GM21367 (cell line): ENCODE measurements around the gene PTRH1.
"Not testable (repeated sequence)": the region's sequence is repeated elsewhere in the genome, so short reads cannot be mapped to it uniquely, and the experiment has no call there.

Experiments used
- ATAC-seq: cut with Tn5 transposase; IDR thresholded peaks from one replicate; pipeline ENCODE4 v1.9.1; 2021; ENCODE audit not compliant: unreplicated experiment

PTRH1 gene

DNA sequence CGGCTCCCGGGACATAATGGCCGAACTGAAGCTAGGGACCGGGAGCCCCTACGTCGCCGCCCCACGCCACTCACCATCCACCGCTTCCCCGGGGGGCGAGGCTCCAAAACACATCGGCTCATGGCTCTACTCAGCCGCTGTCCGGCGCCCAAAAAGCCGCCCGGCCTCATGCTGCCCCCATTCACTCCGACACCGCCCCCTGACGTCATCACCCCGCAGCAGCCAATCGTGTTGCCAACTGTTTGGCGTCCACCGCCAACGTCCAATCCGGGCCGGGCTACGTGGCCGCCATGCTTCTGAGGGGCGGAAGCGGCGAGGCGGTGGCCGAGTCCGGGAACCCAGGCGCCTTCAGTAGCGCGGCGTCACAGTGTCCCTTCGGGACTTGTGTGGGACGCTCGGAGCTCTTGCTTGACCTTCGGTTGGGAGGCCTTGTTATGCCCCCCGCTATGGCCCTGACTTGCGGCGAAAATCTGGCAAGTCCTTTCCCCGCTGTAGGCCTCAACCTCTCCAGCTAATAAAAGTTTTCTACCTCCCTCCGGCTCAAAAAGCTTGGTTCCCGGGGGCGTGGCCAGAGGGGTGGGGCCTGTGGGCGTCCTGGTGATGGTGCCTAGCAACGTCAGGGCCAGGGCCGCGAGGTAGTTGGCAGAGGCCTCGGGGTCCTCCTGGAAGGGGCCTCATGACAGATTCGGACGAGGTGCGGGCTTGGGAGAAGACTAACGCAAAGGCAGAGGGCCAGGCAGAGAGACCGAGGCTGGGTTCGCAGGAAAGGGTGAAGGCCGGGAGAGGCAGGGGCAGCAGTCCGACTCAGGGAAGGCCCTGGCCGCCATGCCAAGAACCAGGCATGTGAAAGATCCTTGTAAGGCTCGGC is at the start of gene PTRH1, which contains the start of gene TTC16:
Gene PTRH1 (minus strand): TSS at position 194 of the 868 bp plus-strand sequence. CDS start 24 bp downstream, at position 170.
Gene TTC16 (plus strand): TSS at position 610 of the 868 bp plus-strand sequence. CDS start 67 bp downstream, at position 677.
- peak; percentile 86 for ATAC-seq

GRCh38 chr9:127763918-127764384 is 48.5 kb upstream of the PTRH1 start:
- ATAC-seq: no peak

DNA sequence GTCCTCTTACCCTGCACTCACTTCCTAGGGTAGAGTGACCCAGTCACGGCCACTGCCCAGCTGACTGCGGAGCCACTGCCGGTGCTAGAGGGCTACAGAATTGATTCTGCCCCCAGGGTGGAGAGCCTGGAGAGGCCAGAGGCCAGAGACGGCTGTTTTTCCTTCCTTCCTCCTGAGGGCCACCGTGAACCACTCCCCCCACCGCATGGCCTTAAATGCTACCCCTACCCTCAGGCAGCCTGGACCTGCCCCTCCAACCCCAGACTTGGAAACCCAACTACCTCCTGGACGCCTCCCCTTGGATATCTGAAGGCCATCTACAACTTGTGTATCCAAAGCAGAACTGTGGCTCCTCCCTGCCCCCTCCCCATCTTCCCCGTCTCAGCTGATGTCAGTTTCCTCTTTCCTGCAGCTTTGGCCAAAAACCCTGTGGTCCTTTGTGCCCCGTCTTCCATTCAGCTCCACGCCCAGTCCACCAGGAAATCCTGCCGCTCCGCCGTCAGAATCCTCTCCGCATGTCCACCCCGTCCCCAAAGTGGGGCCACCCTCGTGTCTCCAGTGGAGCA is 46.7 kb upstream of the PTRH1 start:
- no peak for ATAC-seq

GRCh38 chr9:127761491-127761956 is 46.1 kb upstream of the PTRH1 start:
- ATAC-seq: no peak

GRCh38 chr9:127761061-127761460 is 45.6 kb upstream of the PTRH1 start:
- ATAC-seq: no peak

DNA sequence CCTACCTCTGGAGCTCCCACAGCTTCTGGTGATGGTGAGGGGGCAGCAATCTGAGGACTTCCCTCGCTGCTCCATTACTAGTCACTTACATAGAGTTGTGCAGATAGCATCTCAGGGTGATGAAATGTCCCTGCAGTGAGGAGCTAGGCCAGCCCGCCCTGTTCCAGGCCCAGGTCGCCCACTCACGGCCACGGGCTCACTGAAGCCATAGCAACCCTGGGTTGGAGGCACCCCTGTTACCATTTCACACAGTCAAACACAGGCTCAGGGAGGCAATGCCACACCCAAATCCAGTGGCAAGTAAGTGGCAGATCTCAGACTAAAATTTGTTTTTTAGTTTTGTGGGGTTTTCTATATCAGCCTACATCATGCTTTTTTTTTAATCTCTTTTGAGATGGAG is 43.4 kb upstream of the PTRH1 start:
- ATAC-seq: no peak

DNA sequence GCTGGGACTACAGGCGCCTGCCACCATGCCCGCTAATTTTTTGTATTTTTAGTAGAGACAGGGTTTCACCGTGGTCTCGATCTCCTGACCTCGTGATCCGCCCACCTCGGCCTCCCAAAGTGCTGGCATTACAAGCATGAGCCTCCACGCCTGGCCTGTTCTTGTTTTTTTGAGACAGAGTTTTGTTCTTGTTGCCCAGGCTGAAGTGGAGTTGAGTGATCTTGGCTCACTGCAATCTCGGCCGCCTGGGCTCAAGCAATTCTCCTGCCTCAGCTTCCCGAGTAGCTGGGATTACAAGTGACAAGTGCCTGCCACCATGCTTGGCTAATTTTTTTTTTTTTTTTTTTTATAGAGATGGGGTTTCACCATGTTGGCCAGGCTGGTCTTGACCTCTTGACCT is 41.3 kb upstream of the PTRH1 start:
- ATAC-seq: not testable (repeated sequence)

GRCh38 chr9:127756233-127756632 is 40.8 kb upstream of the PTRH1 start:
- ATAC-seq: no peak

DNA sequence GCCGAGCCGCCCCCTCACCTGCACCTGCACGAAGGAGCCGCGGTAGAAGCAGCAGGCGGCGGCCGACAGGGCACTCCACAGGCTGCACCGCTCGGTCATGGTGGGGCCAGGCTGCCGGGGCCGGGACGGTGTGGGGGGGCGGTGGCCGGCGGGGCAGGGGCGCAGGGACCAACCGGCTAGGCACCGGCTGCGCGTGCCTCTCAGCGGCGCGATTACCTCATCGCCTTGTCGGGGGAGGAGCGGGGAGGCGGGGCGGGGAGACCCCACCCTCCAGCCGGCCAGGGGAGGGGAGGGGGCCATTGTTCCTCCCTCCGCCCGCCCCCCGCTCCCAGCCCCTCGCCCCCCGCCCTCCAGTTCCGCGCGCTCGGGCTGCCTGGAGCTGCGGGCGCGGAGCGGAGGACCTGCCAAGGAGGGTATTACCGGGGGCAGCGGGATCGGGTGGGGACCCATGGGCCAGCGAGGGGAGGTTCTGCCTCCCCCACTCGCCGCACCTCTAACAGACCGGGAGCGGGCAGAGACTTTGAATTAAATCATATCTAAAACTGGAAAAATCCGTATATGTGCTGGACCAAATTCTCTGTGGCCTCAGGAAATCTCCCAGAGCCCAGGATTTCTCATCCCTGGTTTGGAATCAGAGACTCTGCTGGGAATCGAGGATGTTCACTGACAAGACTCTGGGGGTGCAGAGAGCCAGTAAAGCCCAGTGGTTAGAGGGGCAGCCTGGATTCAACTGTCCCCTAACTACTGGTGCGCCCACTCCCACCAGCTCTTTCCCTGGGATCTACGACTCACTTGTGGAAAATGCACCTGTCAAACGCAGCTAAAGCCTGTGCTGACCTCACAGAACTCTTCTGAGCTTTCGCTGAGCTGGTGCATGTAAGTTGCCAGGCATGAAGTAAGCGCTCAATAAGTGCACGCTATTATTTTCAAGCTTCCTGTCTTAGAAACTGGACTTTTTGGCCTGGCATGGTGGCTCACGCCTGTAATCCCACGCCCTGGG is 39.9 kb upstream of the PTRH1 start:
- ATAC-seq: no peak

DNA sequence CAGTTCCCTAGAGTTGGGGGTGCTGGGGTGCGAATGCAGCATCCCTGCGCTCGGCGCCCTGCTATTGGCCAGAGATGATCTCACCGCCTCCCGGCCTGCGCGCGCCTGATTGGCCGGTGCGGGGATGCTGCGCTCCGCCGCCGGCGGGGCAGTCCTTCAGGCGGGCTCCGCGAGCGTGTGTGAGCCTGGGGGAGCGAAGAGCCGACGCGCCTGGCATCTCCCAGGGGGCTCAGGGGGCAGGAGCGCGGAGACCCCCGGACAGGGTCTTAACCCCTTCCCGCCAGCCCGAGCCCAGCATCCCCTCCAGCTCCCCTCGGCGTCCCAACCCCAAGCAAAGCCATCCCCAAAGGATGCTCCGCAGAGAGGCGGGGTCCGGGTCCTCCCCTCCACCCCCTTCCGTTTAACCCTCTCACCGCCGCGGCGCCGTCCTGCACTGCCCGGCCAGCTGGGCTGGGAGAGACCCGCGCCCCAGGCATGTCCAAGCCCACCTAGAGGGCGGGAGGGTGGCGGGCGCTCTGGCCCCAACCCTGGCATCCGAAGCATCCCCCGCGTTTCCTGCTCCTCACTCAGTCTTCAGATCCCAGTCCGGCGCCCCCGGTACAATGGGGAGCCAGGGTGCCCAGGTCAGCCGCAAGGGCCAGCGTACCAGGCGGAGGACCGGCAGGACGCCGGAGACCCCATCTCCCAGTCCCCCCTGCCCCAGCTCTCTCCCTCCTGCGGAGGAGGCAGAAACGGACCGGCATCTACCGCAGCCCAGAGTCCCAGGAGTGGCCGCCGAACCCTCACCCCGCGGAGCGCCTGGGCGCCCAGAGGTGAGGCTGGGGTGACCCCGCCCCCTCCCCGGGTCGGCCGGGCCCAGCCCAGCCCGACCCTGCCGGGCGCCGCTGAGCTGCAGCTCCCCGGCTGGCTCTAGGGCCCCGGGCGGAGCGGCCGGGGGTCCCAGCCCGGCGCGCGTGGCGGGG is 38.9 kb upstream of the PTRH1 start:
- ATAC-seq: no peak

DNA sequence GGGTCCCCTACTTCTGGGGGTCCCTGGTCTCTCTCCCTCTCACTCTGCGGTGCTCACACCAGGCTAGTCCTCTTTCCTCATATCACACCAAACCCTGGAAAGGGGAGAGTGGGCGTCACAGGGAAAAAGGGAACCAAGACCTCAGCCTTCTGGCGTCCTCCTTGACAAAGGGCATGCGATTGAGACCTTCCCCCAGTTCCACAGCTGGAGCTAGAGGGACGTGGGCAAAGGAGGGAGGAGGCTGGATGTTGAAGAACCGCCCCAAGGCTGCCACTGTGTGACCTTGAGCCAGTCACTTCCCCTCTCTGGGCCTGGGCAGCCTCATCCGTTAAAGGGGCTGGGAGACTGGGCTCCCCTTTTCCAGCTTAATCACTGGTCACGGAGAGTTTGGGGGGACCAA is 38.2 kb upstream of the PTRH1 start:
- ATAC-seq: no peak

DNA sequence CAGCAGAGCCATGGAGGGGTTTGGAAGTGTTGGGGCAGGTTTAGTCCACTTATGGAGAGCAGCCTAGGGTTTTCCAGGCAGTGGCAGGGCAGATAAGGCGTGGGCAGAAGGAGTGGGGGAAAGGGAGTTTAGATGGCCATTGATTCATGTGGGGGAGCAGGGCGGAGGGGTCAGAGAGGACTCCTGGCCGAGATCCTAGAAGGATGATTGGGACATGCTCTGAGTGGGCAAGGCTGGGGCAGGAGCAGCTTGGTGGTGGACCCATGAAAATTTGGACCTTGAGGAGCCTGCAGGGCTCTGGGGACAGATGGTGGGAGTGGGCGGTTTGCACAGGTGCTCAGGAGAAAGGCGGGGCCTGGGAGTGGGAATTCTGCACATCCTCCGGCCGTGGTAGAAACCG is 37.7 kb upstream of the PTRH1 start:
- ATAC-seq: no peak

DNA sequence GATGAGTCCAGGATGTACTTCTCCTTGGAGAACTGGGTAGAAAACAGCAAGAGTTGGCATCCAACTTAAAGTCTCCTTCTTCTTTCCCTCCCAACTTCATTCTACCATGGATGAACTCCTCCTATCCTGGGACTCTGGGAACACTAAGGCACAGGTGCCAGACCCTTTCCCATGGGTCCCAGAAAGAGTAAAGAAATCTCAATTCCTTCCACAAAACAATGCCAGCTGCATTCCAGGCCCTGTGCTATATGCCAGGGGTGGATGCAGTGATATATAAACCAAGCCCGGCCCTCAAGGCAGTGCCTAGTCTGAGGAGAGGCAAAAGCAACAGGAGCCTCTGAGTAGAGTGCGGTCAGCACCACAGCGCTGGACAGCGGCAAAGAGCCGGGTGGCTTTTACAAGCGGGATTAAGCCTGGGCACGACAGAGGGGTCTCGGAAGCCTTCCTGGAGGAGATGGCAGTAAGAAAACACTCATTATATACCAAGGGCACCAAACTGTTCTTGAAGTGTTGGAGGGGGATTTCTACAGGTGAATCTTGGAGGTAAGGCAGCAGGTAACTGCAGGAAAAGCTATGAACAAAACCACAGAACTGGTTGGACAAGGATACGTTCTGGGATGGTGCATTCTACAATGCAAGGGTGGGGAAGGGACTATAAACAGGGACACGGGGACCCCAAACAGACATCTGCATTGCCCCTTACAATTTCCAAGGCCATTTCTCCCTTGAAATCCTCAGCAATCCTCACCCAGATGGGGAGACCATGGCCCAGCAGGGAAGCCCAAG is 36.0 kb upstream of the PTRH1 start:
- no peak for ATAC-seq

- ATAC-seq: no peak
Measured at GRCh38 chr9:127749090-127749787, 33.8 kb upstream of the PTRH1 start.

- ATAC-seq: no peak
Measured at GRCh38 chr9:127746959-127747569, 31.6 kb upstream of the PTRH1 start.

DNA sequence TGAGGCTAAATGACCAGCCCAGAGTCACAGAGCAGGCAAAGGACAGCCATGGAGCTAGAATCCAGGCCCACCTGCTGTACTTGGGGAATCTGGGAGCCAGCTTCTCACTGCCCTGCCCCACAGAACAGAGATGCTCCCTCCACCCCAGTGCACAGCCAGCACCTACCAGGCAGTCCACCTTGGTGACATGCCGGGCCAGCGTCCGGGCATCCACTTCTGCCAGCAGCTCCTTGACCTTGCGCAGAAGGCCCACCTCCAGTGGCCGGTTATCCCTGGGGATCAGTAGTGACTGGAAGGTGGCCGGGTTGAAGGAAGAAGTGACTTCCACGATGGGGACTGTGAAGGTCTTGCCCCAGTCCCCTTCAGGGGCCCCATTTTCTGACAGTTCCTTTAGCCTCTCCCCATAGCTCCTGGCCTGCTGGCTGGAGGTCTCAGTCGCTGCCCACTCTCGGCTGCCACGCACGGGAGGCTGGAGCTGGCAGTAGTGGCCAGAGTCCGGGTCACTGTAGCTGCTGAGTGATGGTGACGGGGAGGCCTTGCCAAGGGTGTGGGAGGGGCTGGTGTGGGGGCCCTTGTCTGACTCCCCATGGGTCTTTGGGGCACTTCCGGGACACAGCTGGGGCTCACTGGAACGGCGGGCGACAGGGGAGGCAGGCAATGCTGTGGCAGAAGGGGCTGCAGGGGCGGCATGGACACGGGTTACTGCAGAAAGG is 29.1 kb upstream of the PTRH1 start:
- no peak for ATAC-seq

DNA sequence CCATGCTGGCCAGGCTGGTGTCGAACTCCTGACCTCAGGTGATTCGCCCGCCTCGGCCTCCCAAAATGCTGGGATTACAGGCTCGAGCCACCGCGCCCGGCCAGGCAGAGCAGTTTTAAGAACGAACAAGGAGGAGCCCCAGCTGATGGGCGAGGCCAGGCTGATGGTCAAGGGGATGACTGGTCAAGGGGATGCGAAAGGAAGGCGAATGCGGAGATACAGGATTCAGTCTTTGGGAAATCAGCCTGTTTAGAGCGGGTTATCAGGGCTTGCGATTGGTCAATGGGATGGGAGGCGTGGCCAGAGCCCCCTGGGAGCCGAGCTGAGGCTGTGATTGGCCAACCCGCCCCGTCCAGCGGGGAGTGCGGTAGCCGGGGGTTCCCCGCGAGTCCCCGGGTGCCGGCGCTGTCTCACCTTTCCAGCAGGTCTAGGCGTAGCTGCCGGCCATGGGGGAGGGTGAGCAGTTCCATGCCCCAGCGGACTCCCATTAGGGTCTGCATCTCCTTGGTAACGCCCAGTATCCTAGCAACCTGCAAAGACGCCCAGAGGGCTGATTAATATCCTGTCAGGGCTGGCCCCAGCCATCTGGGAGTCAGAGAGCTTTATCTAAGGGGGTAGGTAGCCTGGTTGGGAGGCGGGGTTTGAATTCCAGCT is 27.1 kb upstream of the PTRH1 start:
- ATAC-seq: no peak
